ENCODE results near the gene SH3BP2. TPM values are rescaled to one million over a fixed set of nuclear protein-coding genes. Genes with fewer than 3 reads are reported as not detected.

The SH3BP2 gene
- total RNA-seq, 1 donor from 2014 or later: 25.6 TPM

GRCh38 chr4:2861631-2862436 lies 68.9 kb downstream of the SH3BP2 start:
- no peak for DNase-seq
- ATAC-seq: peak; percentile 41
- intact Hi-C loops (cut with micrococcal nuclease): no loop called here

DNA sequence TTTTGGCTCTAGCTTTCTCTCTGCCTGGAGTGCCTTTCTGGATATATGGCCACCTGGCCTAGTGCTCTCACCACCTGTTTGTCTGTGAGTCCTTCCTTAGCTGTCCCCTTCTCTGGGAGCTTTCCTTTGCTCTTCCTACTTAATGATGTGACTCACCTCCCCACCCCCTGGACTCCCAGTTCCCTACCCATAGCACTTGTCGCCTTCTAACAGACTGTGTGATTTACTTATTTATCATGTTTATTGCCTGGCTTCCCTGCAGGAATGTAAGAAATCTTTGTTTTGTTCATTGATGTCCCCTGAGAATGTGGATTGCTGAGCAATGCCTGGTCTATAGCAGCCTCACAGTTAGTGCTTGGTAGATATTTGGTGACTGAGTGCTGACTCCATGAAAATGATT lies 69.6 kb downstream of the SH3BP2 start:
- peak; percentile 22 for ATAC-seq
- intact Hi-C loops (cut with micrococcal nuclease): no loop called here

DNA sequence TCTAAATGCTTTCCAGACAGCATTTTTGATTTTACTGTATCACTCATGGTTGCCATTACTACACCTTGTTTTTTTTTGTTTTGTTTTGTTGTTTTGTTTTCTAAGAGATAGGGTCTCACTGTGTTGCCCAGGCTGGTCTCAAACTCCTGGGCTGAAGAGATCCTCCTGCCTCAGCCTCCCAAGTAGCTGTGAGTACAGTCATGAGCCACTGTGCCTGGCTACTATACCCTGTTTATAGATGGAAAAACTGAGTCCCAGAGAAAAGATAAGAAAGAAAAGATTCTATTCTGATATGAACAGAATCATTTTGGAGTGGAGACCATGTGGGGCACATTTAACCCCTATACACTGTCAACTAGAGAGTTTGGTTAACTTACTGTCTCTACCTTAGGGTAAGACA lies 70.8 kb downstream of the SH3BP2 start:
- DNase-seq (no peak), ATAC-seq (no peak)
- intact Hi-C loops (cut with micrococcal nuclease): no loop called here

More for the DNA sequence above, 69.6 kb downstream of the SH3BP2 start:
- DNase-seq: no peak

DNA sequence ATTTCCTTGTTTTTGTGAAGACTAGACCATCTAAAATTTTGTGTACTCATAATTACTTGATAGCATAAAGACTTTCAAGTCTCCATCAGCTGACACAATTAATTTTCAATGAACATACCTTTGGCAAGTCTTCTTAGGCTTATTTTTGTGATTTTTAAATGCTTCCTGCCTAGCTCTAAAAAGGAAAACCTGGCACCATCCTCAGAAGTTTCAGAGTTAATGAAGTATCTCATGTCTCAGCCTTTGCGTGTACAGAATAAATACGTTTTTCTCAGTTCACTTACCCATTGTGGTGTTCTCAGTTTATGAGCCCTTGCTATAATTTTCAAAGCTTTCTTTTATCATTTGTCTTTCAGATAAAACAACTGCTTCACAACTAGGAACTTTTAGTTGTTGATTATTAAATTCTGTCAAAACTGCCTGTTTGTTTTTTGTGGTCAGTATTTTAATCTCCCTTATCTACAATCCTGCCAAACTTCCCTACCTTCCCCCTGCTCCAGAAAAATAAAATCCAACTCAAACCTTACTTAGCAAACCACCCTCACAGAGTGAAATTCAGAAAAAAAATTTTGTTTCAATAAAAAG lies 72.4 kb downstream of the SH3BP2 start:
- intact Hi-C loops (cut with micrococcal nuclease): no loop called here
- no peak for DNase-seq
- ATAC-seq: no peak

DNA sequence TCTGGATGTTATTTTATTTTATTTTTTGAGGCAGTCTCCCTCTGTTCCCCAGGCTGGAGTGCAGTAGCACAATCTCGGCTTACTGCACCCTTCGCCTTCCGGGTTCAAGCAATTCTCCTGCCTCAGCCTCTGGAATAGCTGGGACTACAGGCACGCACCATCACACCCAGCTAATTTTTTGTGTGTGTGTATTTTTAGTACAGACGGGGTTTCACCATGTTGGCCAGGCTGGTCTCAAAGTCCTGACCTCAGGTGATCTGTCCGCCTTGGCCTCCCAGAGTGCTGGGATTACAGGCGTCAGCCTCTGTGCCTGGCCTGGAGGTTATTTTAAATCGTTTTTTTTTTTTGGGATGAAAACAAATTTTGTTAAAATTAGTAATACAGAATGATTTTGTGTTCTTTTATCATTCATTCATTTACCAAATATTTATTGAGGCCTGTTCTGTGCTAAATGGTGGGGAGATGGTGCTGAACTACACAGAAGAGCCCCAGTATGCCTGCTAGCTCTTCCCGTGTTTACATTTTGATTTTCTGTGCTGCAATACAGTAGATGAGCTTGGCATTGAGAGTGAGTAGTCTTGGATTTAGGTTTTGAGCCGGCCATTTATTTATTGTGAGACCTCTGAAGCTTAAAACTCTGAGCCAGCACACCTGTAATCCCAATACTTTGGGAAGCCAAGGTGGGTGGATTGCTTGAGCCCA lies 73.4 kb downstream of the SH3BP2 start:
- ATAC-seq (peak; percentile 48), DNase-seq (peak; percentile 35)
- intact Hi-C loops (cut with micrococcal nuclease): no loop called here

DNA sequence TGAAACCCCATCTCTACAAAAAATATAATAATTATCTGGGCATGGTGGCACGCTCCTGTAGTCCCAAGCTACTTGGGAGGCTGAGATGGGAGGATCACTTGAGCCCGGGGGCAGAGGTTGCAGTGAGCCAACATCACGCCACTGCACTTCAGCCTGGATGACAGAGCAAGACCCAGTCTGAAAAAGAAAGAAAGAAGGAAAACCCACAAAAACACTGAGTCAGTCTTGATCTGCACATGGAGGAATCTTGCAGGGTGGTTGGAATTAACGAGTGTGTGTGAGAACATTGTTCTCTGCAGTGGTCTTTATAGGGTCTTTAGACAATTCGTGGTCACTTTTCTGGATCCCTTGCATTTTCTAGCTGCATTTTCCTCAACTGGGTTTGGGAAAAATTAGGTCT lies 74.0 kb downstream of the SH3BP2 start:
- no peak for ATAC-seq
- DNase-seq: no peak
- intact Hi-C loops (cut with micrococcal nuclease): no loop called here

- DNase-seq (peak; percentile 58), ATAC-seq (peak; percentile 83)
- intact Hi-C loops (cut with micrococcal nuclease): no loop called here
Measured at GRCh38 chr4:2867758-2868491, 75.0 kb downstream of the SH3BP2 start.

- DNase-seq: no peak
- peak; percentile 13 for ATAC-seq
Measured at GRCh38 chr4:2868877-2869487, 76.1 kb downstream of the SH3BP2 start.

DNA sequence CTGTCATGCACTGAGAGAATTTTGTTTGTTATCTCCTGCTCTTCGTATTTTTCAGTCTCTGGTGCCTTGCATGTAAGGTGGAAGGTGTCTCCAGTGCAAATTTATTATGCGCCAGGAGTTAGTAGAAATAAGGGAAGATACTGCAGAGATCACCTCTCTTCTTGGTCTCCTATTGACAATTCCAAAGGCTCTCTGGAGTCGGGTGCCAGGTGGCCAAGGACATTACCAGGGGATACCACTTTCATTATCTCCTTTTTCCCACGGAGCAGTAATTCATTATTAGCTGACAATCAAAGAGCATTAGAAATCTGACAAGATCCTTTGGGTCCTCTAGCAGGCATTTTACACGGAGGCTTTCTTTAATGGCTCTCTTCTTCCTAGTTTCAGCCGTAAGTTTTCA lies 76.8 kb downstream of the SH3BP2 start:
- ATAC-seq (no peak), DNase-seq (no peak)
- intact Hi-C loops (cut with micrococcal nuclease): no loop called here

More at GRCh38 chr4:2868877-2869487, 76.1 kb downstream of the SH3BP2 start:
- intact Hi-C loops (cut with micrococcal nuclease): no loop called here

- intact Hi-C loops (cut with micrococcal nuclease): no loop called here
- DNase-seq: no peak
- ATAC-seq: no peak
Measured at GRCh38 chr4:2870082-2870481, 77.2 kb downstream of the SH3BP2 start.

- intact Hi-C loops (cut with micrococcal nuclease): no loop called here
- no peak for ATAC-seq
- no peak for DNase-seq
Measured at GRCh38 chr4:2871466-2871865, 78.6 kb downstream of the SH3BP2 start.

- no peak for DNase-seq
- intact Hi-C loops (cut with micrococcal nuclease): no loop called here
- no peak for ATAC-seq
Measured at GRCh38 chr4:2871911-2872310, 79.0 kb downstream of the SH3BP2 start.

DNA sequence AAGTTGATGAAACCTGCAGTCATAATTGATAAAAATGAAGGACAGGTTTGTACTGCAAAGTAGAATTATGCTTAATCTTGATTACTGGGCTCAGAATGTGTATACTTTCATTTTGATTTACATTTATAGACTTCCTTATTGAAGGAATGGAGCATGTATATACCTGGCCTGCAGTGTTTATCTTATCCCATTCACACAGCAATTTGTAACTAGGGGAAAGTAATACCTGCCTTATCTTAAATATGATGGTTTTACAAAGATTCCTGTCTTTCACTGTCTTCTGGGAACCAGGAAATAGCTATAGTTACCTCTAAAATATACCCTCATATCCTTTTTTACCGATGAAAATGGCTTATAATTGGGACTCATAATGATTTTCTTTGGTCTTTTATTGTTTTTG lies 80.4 kb downstream of the SH3BP2 start:
- intact Hi-C loops (cut with micrococcal nuclease): no loop called here
- ATAC-seq (no peak), DNase-seq (no peak)

DNA sequence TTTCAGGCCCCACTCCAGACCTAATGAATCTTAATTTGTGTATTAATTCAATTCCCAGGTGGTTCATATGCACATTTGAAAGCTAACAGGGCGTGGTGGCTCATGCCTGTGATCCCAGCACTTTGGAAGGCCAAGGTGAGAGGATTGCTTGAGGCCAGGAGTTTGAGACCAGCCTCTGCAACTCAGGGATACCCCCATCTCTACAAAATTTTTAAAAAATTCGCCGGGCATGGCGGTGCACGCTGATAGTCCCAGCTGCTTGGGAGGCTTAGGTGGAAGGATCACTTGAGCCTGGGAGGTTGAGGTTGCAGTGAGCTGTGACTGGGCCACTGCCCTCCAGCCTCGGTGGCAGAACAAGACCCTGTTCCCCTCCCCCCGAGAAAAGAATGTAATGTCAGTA lies 82.0 kb downstream of the SH3BP2 start:
- ATAC-seq (no peak), DNase-seq (no peak)
- intact Hi-C loops (cut with micrococcal nuclease): no loop called here

GRCh38 chr4:2875556-2875955 lies 82.7 kb downstream of the SH3BP2 start:
- ATAC-seq: no peak
- no peak for DNase-seq
- intact Hi-C loops (cut with micrococcal nuclease): no loop called here

GRCh38 chr4:2878346-2878745 lies 85.5 kb downstream of the SH3BP2 start:
- peak; percentile 18 for ATAC-seq
- intact Hi-C loops (cut with micrococcal nuclease): no loop called here
- DNase-seq: no peak

DNA sequence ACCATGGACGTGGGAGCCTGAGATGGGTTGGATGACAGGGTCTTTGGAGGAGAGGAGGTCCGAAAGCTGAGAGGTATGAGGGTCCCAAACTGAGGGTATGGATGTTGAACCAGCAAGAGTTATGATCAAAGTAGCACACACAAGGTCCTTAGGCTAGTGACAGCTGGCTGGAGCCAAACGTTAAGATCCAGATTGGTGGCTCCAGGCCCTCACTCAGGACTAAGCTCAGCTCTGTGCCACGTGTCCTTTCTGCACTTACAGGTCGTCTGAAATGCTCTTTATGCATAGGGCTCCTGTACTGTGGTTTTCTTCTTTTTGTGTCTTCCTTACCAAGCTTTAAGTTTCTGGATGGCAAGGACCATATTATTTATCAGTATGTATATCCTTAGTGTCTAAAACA lies 86.1 kb downstream of the SH3BP2 start:
- intact Hi-C loops (cut with micrococcal nuclease): no loop called here
- ATAC-seq (peak; percentile 60), DNase-seq (no peak)

GRCh38 chr4:2881431-2881830 lies 88.5 kb downstream of the SH3BP2 start:
- ATAC-seq (no peak), DNase-seq (no peak)
- intact Hi-C loops (cut with micrococcal nuclease): no loop called here

GRCh38 chr4:2882341-2882740 lies 89.5 kb downstream of the SH3BP2 start:
- DNase-seq: no peak
- intact Hi-C loops (cut with micrococcal nuclease): no loop called here
- no peak for ATAC-seq
